GF-D8 (cell line): ENCODE measurements around the gene EIF1B.
"Not testable (repeated sequence)": the region's sequence is repeated elsewhere in the genome, so short reads cannot be mapped to it uniquely, and the experiment has no call there.

Experiments used
- DNase-seq: peaks from one replicate; lab custom pipeline; 2025; lab: John Stamatoyannopoulos, UW

The EIF1B gene

GRCh38 chr3:40309418-40309924 lies at the start of gene EIF1B:
Gene EIF1B (plus strand): TSS chr3:40309707. CDS start chr3:40309942, 235 bp downstream.
- peak; percentile 93 for DNase-seq

GRCh38 chr3:40262331-40262730 lies 47.2 kb upstream of the EIF1B start:
- no peak for DNase-seq

- no peak for DNase-seq
Measured at GRCh38 chr3:40264451-40264850, 45.1 kb upstream of the EIF1B start.

GRCh38 chr3:40265181-40265580 lies 44.3 kb upstream of the EIF1B start:
- DNase-seq: no peak

- no peak for DNase-seq
Measured at GRCh38 chr3:40267937-40268724, 41.4 kb upstream of the EIF1B start.

GRCh38 chr3:40268802-40269524 lies 40.5 kb upstream of the EIF1B start:
- DNase-seq: no peak

- DNase-seq: peak; percentile 20
Measured at GRCh38 chr3:40278791-40279190, 30.7 kb upstream of the EIF1B start.

GRCh38 chr3:40281995-40282394 lies 27.5 kb upstream of the EIF1B start:
- DNase-seq: no peak

GRCh38 chr3:40283057-40283456 lies 26.4 kb upstream of the EIF1B start:
- not testable (repeated sequence) for DNase-seq

GRCh38 chr3:40287248-40287647 lies 22.3 kb upstream of the EIF1B start:
- DNase-seq: no peak

- no peak for DNase-seq
Measured at GRCh38 chr3:40290396-40290795, 19.1 kb upstream of the EIF1B start.

- no peak for DNase-seq
Measured at GRCh38 chr3:40291471-40291870, 18.0 kb upstream of the EIF1B start.

GRCh38 chr3:40292637-40293349 lies 16.7 kb upstream of the EIF1B start:
- DNase-seq: no peak

GRCh38 chr3:40294434-40294833 lies 15.1 kb upstream of the EIF1B start:
- DNase-seq: no peak

- DNase-seq: no peak
Measured at GRCh38 chr3:40298075-40298474, 11.4 kb upstream of the EIF1B start.

GRCh38 chr3:40299130-40299720 lies 10.3 kb upstream of the EIF1B start:
- DNase-seq: peak; percentile 28

- peak; percentile 98 for DNase-seq
Measured at GRCh38 chr3:40299721-40300335, 9.7 kb upstream of the EIF1B start.

- no peak for DNase-seq
Measured at GRCh38 chr3:40302784-40303183, 6.7 kb upstream of the EIF1B start.

- no peak for DNase-seq
Measured at GRCh38 chr3:40304352-40304751, 5.2 kb upstream of the EIF1B start.

GRCh38 chr3:40306336-40306735 lies 3.2 kb upstream of the EIF1B start:
- no peak for DNase-seq

GRCh38 chr3:40307176-40307575 lies 2.3 kb upstream of the EIF1B start:
- no peak for DNase-seq
